Keratinocyte (primary cell): Measurements from ENCODE around the gene SLC35E4. TPM values are rescaled to one million over a fixed set of nuclear protein-coding genes. Genes with fewer than 3 reads are reported as not detected.
A peak's percentile ranks its signal among the peaks of the same experiment; 100 is the strongest.

Experiments
- DNase-seq: peaks from one replicate; pipeline ENCODE4 v3.0.0-alpha.2; 2011; ENCODE audit warnings: low read depth, missing footprints, low spot score
- FAIRE-seq: peaks from 2 replicates; lab custom pipeline; 2011; peaks lifted over from hg19 to GRCh38; lab: Jason Lieb, UNC
- H2AFZ ChIP-seq: 2 replicates; pipeline ENCODE4 v1.6.0; 2012; ENCODE audit warnings: low read length, control low read depth, inconsistent platforms; ENCODE audit not compliant: control insufficient read depth
- H3K27ac ChIP-seq: 2 replicates; pipeline ENCODE4 v1.5.1; 2011; ENCODE audit warnings: low read length; ENCODE audit not compliant: control insufficient read depth, insufficient read depth
- H3K27me3 ChIP-seq: 3 replicates; pipeline ENCODE4 v1.6.0; 2011; ENCODE audit warnings: low read length; ENCODE audit not compliant: control insufficient read depth, insufficient read depth; ENCODE audit errors: extremely low read depth
- H3K36me3 ChIP-seq, 2 experiments: 2 replicates in 1 of 2; 3 replicates in 1 of 2; pipeline ENCODE4 v1.5.1; 2011; ENCODE audit warnings: low read length in 2 of 2, mild to moderate bottlenecking in 1 of 2; ENCODE audit not compliant: control insufficient read depth in 2 of 2, insufficient read depth in 2 of 2; ENCODE audit errors: extremely low read depth in 1 of 2
- H3K4me1 ChIP-seq: 3 replicates; pipeline ENCODE4 v1.5.1; 2011; ENCODE audit warnings: low read length; ENCODE audit not compliant: control insufficient read depth, insufficient read depth; ENCODE audit errors: extremely low read depth
- H3K4me2 ChIP-seq: 3 replicates; pipeline ENCODE4 v1.6.0; 2011; ENCODE audit warnings: low read depth, low read length; ENCODE audit not compliant: control insufficient read depth, insufficient read depth; ENCODE audit errors: extremely low read depth
- H3K4me3 ChIP-seq, 3 experiments: fragments of 200-600 bp in 1 of 3; sonication (generic) in 1 of 3; 2 replicates in 2 of 3; 3 replicates in 1 of 3; pipeline ENCODE4 v1.5.1; 2011 to 2016; ENCODE audit warnings: low read length in 3 of 3, mild to moderate bottlenecking in 3 of 3, control low read depth in 2 of 3, inconsistent platforms in 1 of 3, low read depth in 1 of 3, mixed read lengths in 1 of 3, mixed run types in 1 of 3, moderate library complexity in 1 of 3; ENCODE audit not compliant: control insufficient read depth in 2 of 3, insufficient read depth in 2 of 3; ENCODE audit errors: extremely low read depth in 1 of 3
- H3K79me2 ChIP-seq: 2 replicates; pipeline ENCODE4 v1.6.0; 2012; ENCODE audit warnings: low read length; ENCODE audit not compliant: control insufficient read depth, insufficient read depth
- H3K9ac ChIP-seq: 3 replicates; pipeline ENCODE4 v1.6.0; 2011; ENCODE audit warnings: low read length; ENCODE audit not compliant: control insufficient read depth, insufficient read depth; ENCODE audit errors: extremely low read depth
- H3K9me1 ChIP-seq: 3 replicates; pipeline ENCODE4 v1.6.0; 2011; ENCODE audit warnings: low read length; ENCODE audit not compliant: control insufficient read depth, insufficient read depth; ENCODE audit errors: extremely low read depth
- H3K9me3 ChIP-seq: 2 replicates; pipeline ENCODE4 v1.5.1; 2012; ENCODE audit warnings: low read depth, low read length; ENCODE audit not compliant: control insufficient read depth
- H4K20me1 ChIP-seq: 3 replicates; pipeline ENCODE4 v1.6.0; 2011; ENCODE audit warnings: low read length; ENCODE audit not compliant: control insufficient read depth, insufficient read depth; ENCODE audit errors: extremely low read depth
- CTCF ChIP-seq, 3 experiments: IDR thresholded peaks in 1 of 3; conservative IDR thresholded peaks in 1 of 3; optimal IDR thresholded peaks in 1 of 3; 2 replicates in 2 of 3; 3 replicates in 1 of 3; pipeline versions ENCODE3 to v1.5.1; 2011; ENCODE audit warnings: low read length in 3 of 3, mild to moderate bottlenecking in 3 of 3, moderate library complexity in 2 of 3, control low read depth in 1 of 3, inconsistent platforms in 1 of 3; ENCODE audit not compliant: insufficient read depth in 2 of 3; ENCODE audit errors: extremely low read depth in 1 of 3
- EZH2 ChIP-seq: IDR thresholded peaks from one replicate; pipeline ENCODE4 v1.6.1; 2012; ENCODE audit warnings: inconsistent platforms, mild to moderate bottlenecking, low read length, moderate library complexity
- dilution Hi-C: fragments of 300-500 bp; cut with MboI; formaldehyde crosslinking; loops from one replicate; pipeline ENCODE4 v1.7.0; 2020; ENCODE audit warnings: low sequenced_read_pairs; ENCODE audit not compliant: extremely low pct_ligation_motif_present
- polyA plus RNA-seq, 5 experiments: library from polyadenylated mRNA; depleted of rRNA in 3 of 5; stranded (reverse) in 3 of 5; stranded (forward) in 1 of 5; unstranded in 1 of 5; fragments of >200 nt; gene quantifications; 1 replicate in 1 of 5; 2 replicates in 3 of 5; 3 replicates in 1 of 5; pipeline versions ENCODE4 v1.2.1 to v1.2.3, GENCODE V29; 2011 to 2012; ENCODE audit warnings: missing spikeins in 2 of 5, low read depth in 1 of 5, low replicate concordance in 1 of 5

SLC35E4 gene
- polyA plus RNA-seq, 1 donor (not counting 4 experiments of a cell fraction or from before 2014, with no cell fraction given), result 2.3 TPM

- TF ChIP-seq CTCF (optimal IDR thresholded peaks at IDR 0.05 in 1 of 3, IDR thresholded peaks at IDR 0.05 in 1 of 3, conservative IDR thresholded peaks at IDR 0.05 in 1 of 3; ENCODE audit: extremely low read depth in 1 of 3, insufficient read depth in 2 of 3, low read length in 3 of 3) (no peak), EZH2 (no peak)
- Histone ChIP-seq H3K79me2 (no peaks in the 10 kb centered on the region), H3K9ac (no peak overlapping the region), H4K20me1 (no peaks in the 10 kb centered on the region), H3K27me3 (no peaks in the 10 kb centered on the region), H2AFZ (no peak overlapping the region), H3K9me1 (no peaks in the 10 kb centered on the region), H3K27ac (no peak overlapping the region), H3K4me2 (no peak overlapping the region), H3K4me1 (peaks cover 21% of the 10 kb centered on the region), H3K4me3 (no peak overlapping the region), H3K36me3 (peaks cover 4 to 10% of the 10 kb centered on the region in 2 experiments), H3K9me3 (no peaks in the 10 kb centered on the region)
- dilution Hi-C loops, result no loop called here
- FAIRE-seq (no peak), DNase-seq (no peak)
Observed at GRCh38 chr22:30665786-30666185, 30.2 kb downstream of the SLC35E4 start.

- no peak for DNase-seq
- Histone ChIP-seq H3K27me3 (no peaks in the 10 kb centered on the region), H3K27ac (peak overlapping the region; percentile 49), H4K20me1 (no peaks in the 10 kb centered on the region), H3K4me1 (peaks cover 21% of the 10 kb centered on the region), H2AFZ (peak overlapping the region; percentile 91), H3K9ac (peak overlapping the region; percentile 83), H3K9me1 (no peaks in the 10 kb centered on the region), H3K79me2 (no peaks in the 10 kb centered on the region), H3K4me2 (peak overlapping the region; percentile 98), H3K9me3 (no peaks in the 10 kb centered on the region), H3K4me3 (peak overlapping the region; percentile 66 to 95 (median 89)), H3K36me3 (peaks cover 4 to 8% of the 10 kb centered on the region in 2 experiments)
- peak; percentile 53 for FAIRE-seq
- dilution Hi-C loops, result no loop called here
- TF ChIP-seq EZH2 (no peak), CTCF (optimal IDR thresholded peaks at IDR 0.05 in 1 of 3, IDR thresholded peaks at IDR 0.05 in 1 of 3, conservative IDR thresholded peaks at IDR 0.05 in 1 of 3; ENCODE audit: extremely low read depth in 1 of 3, insufficient read depth in 2 of 3, low read length in 3 of 3) (no peak)
Observed at GRCh38 chr22:30667107-30667493, 31.5 kb downstream of the SLC35E4 start.
